GM12878 (cell line): Measurements from ENCODE around the gene CLCN7. TPM values are rescaled to one million over a fixed set of nuclear protein-coding genes. Genes with fewer than 3 reads are reported as not detected.

ENCODE experiments used
- ATAC-seq: fragments of 200-7000 bp; cut with Tn5 transposase; 3 replicates; pipeline ENCODE4 v1.9.1; 2020; ENCODE audit warnings: mild to moderate bottlenecking, moderate library complexity
- BruUV-seq: library from RNA; stranded (reverse); fragments of 400-500 nt; replicated peaks from 2 replicates; lab custom pipeline; 2021; lab: Mats Ljungman, UMichigan
- CTCF ChIA-PET: fragments of 300-600 bp; sonication (Branson Sonifier 250); formaldehyde crosslinking; extraction: SDS; loops from one replicate; lab custom pipeline; 2021; ENCODE audit warnings: inconsistent platforms; lab: Yijun Ruan, JAX
- POLR2A ChIA-PET: fragments of 350-600 bp; formaldehyde crosslinking; extraction: SDS; loops from one replicate; lab custom pipeline; 2021; ENCODE audit warnings: inconsistent platforms; lab: Charles Lee
- RAD21 ChIA-PET: fragments of 300-600 bp; sonication (Branson Sonifier 250); formaldehyde crosslinking; loops from one replicate; lab custom pipeline; 2023; ENCODE audit warnings: antibody characterized with exemption; ENCODE audit not compliant: unreplicated experiment; lab: Charles Lee
- SMC1A ChIA-PET: fragments of 300-600 bp; sonication (Branson Sonifier 250); formaldehyde crosslinking; loops from one replicate; lab custom pipeline; 2023; ENCODE audit not compliant: unreplicated experiment, uncharacterized antibody; lab: Charles Lee
- DNase-seq: peaks from one replicate; pipeline ENCODE4 v3.0.0-alpha.2; 2011; ENCODE audit warnings: low read depth, low spot score
- FAIRE-seq: peaks from 3 replicates; lab custom pipeline; 2011; peaks lifted over from hg19 to GRCh38; lab: Jason Lieb, UNC
- H2AFZ ChIP-seq: 2 replicates; pipeline ENCODE4 v1.6.0; 2011; ENCODE audit warnings: low read depth, low read length, control low read depth; ENCODE audit not compliant: control insufficient read depth
- H3K27ac ChIP-seq: 2 replicates; pipeline ENCODE4 v1.5.1; 2011; ENCODE audit warnings: control low read depth; ENCODE audit not compliant: control insufficient read depth, insufficient read depth
- H3K27me3 ChIP-seq, 2 experiments: replicated peaks in 1 of 2; 2 replicates each; pipeline versions ENCODE4 v1.6.0 to v1.6.1; 2011; ENCODE audit warnings: low read length in 1 of 2; ENCODE audit not compliant: control insufficient read depth in 2 of 2, insufficient read depth in 2 of 2
- H3K36me3 ChIP-seq, 2 experiments: 2 replicates each; pipeline ENCODE4 v1.5.1; 2011; ENCODE audit warnings: low read length in 1 of 2; ENCODE audit not compliant: control insufficient read depth in 2 of 2, insufficient read depth in 2 of 2
- H3K4me1 ChIP-seq: 2 replicates; pipeline ENCODE4 v1.6.1; 2011; ENCODE audit warnings: mild to moderate bottlenecking, low read length, moderate library complexity, mixed read lengths; ENCODE audit not compliant: control insufficient read depth, insufficient read depth
- H3K4me2 ChIP-seq: 2 replicates; pipeline ENCODE4 v1.6.0; 2011; ENCODE audit warnings: control low read depth; ENCODE audit not compliant: control insufficient read depth, insufficient read depth
- H3K4me3 ChIP-seq: fragments of 200-600 bp; sonication (generic); 2 replicates; pipeline ENCODE4 v1.5.1; 2016
- H3K79me2 ChIP-seq: 2 replicates; pipeline ENCODE4 v1.6.0; 2011; ENCODE audit warnings: low read length; ENCODE audit not compliant: control insufficient read depth, insufficient read depth
- H3K9ac ChIP-seq: 2 replicates; pipeline ENCODE4 v1.8.0; 2011; ENCODE audit warnings: low read length, control low read depth, mixed read lengths; ENCODE audit not compliant: control insufficient read depth, insufficient read depth
- H3K9me3 ChIP-seq: replicated peaks from 3 replicates; pipeline ENCODE4 v1.5.1; 2011; ENCODE audit warnings: mild to moderate bottlenecking, low read length; ENCODE audit not compliant: control insufficient read depth, insufficient read depth
- H4K20me1 ChIP-seq: 2 replicates; pipeline ENCODE4 v1.6.0; 2011; ENCODE audit not compliant: control insufficient read depth, insufficient read depth
- HDAC6 ChIP-seq: fragments of 200-600 bp; sonication (generic); IDR thresholded peaks from one replicate; pipeline ENCODE4 v1.8.0; 2017; ENCODE audit warnings: antibody characterized with exemption; ENCODE audit not compliant: unreplicated experiment
- MXI1 ChIP-seq: fragments of 150-350 bp; IDR thresholded peaks from 2 replicates; pipeline ENCODE4 v1.6.1; 2011; ENCODE audit warnings: low read depth, mild to moderate bottlenecking, inconsistent platforms, low read length, improper control_type of control experiment
- RELB ChIP-seq: fragments of 450-650 bp; IDR thresholded peaks from 2 replicates; pipeline ENCODE4 v1.6.1; 2017; ENCODE audit warnings: low read depth, mild to moderate bottlenecking, moderate library complexity
- SREBF2 ChIP-seq: IDR thresholded peaks from 2 replicates; pipeline ENCODE4 v1.6.1; 2012; ENCODE audit warnings: mild to moderate bottlenecking, low read length
- ZBTB11 ChIP-seq: fragments of 450-650 bp; formaldehyde crosslinking; IDR thresholded peaks from 2 replicates; pipeline ENCODE4 v1.5.0; 2022; ENCODE audit warnings: mild to moderate bottlenecking, missing genetic modification characterization
- ZNF274 ChIP-seq: IDR thresholded peaks from one replicate; pipeline ENCODE4 v1.8.0; 2011; ENCODE audit not compliant: insufficient read length, insufficient read depth
- ZSCAN29 ChIP-seq: fragments of 450-650 bp; IDR thresholded peaks from 2 replicates; pipeline ENCODE4 v1.6.1; 2017; ENCODE audit warnings: mild to moderate bottlenecking, moderate library complexity
- WGBS: methylation state at CpG from one replicate; pipeline ENCODE4 v1.1.6; 2016; ENCODE audit warnings: low lambda C conversion rate; ENCODE audit not compliant: insufficient replicate concordance, insufficient coverage; ENCODE audit errors: missing lambda C conversion rate; 5-methylcytosine and 5-hydroxymethylcytosine counted together
- in situ Hi-C: fragments of 300-500 bp; cut with MboI; formaldehyde crosslinking; loops from 9 replicates; pipeline ENCODE4 v1.14.3; 2018; ENCODE audit warnings: mixed read lengths
- intact Hi-C: fragments of 100-400 bp; cut with micrococcal nuclease; formaldehyde crosslinking; loops from one replicate; pipeline ENCODE4 v1.14.2; 2022; ENCODE audit not compliant: unreplicated experiment
- polyA plus RNA-seq, 11 experiments: library from polyadenylated mRNA; depleted of rRNA in 4 of 11; unstranded in 6 of 11; stranded (reverse) in 5 of 11; fragments of >200 nt; fragmentation: Nextera tagmentation in 4 of 11; fragmentation: Illumina TruSeq in 1 of 11; extraction: Ambion mirVana in 4 of 11; extraction: Trizol in 1 of 11; gene quantifications; 1 replicate in 1 of 11; 2 replicates in 10 of 11; pipeline versions ENCODE4 v1.2.1 to v1.2.3, GENCODE V29; 2011 to 2016; ENCODE audit warnings: inconsistent platforms in 2 of 11, missing spikeins in 2 of 11, low read depth in 1 of 11
- total RNA-seq, 4 experiments: library from RNA; depleted of rRNA in 3 of 4; stranded (reverse); fragments of >200 nt in 3 of 4; fragmentation: Illumina TruSeq in 1 of 4; extraction: Trizol in 1 of 4; gene quantifications; 2 replicates each; pipeline versions ENCODE4 v1.2.1 to v1.2.3, GENCODE V29; 2013 to 2021

The CLCN7 gene
- total and polyA plus RNA-seq, 10 of the 15 experiments (the other 5 are each of a cell fraction or from before 2014, with no cell fraction given) = 0.04 to 62.5 (median 19.9) TPM

GRCh38 chr16:1438229-1439057 is 36.4 kb downstream of the CLCN7 start:
- in situ Hi-C loops (no loop called here), intact Hi-C loops (no loop called here)
- Histone ChIP-seq H3K27ac (no peak overlapping the region), H4K20me1 (no peaks in the 10 kb centered on the region), H2AFZ (no peak overlapping the region), H3K36me3 (no peaks in the 10 kb centered on the region), H3K4me2 (no peak overlapping the region), H3K9ac (no peak overlapping the region), H3K27me3 (peaks cover 0 to under 1% of the 10 kb centered on the region in 2 experiments; a peak in 3 of 4 replicates), H3K9me3 (no peaks in the 10 kb centered on the region), H3K4me3 (no peak overlapping the region), H3K4me1 (no peaks in the 10 kb centered on the region), H3K79me2 (no peaks in the 10 kb centered on the region)
- 63% methylated on average over 19 of the region's 35 CpGs for WGBS
- BruUV-seq = no TSS peak
- DNase-seq = no peak
- ChIA-PET RAD21 (no interaction called here), POLR2A (no interaction called here), CTCF (no interaction called here), SMC1A (no interaction called here)
- FAIRE-seq = no peak
- no peak for ATAC-seq
- TF ChIP-seq SREBF2 = no peak

- Histone ChIP-seq H3K79me2 (no peaks in the 10 kb centered on the region), H3K4me3 (no peak overlapping the region), H2AFZ (no peak overlapping the region), H3K9ac (no peak overlapping the region), H3K27ac (no peak overlapping the region), H3K4me2 (no peak overlapping the region), H3K27me3 (peaks cover 0 to 4% of the 10 kb centered on the region in 2 experiments; a peak in 3 of 4 replicates), H3K36me3 (no peaks in the 10 kb centered on the region), H3K4me1 (no peaks in the 10 kb centered on the region), H3K9me3 (no peaks in the 10 kb centered on the region), H4K20me1 (no peaks in the 10 kb centered on the region)
- ChIA-PET POLR2A (no interaction called here), SMC1A (no interaction called here), CTCF (no interaction called here), RAD21 (no interaction called here)
- no peak for ATAC-seq
- BruUV-seq = no TSS peak
- in situ Hi-C loops (no loop called here), intact Hi-C loops (no loop called here)
- no peak for DNase-seq
- no peak for FAIRE-seq
- whole genome bisulfite sequencing = 64% methylated on average over 22 of the region's 22 CpGs
- TF ChIP-seq MXI1 (no peak), RELB (no peak), HDAC6 (no peak), ZSCAN29 (no peak), ZBTB11 (CRISPR knock-in tag) (no peak), ZNF274 (no peak)
Measured at GRCh38 chr16:1437606-1438005, 37.2 kb downstream of the CLCN7 start.
